ENCODE measurements around the gene MAP1B.

Gene MAP1B

DNA sequence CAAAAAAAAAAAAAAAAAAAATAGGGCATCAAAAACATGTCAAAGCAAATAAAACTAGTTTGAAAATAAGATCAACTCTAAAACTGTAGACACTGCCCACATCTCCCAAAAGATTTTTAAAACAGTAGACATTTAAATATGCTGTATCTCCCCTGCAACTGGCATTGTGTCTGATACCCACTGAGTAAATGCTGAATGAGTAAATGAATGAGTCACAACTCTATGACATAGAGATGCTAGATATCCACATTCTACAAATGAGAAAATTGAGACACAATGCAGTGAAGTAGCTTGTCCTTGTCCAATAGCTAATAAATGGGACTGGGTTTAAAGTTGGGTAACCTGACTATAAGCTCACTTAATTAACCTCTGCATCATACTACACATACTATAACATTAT, 14.1 kb upstream of the MAP1B start:
- DNase-seq (ENCODE audit: low spot score), result no peak
- TF ChIP-seq, protein P1, sequence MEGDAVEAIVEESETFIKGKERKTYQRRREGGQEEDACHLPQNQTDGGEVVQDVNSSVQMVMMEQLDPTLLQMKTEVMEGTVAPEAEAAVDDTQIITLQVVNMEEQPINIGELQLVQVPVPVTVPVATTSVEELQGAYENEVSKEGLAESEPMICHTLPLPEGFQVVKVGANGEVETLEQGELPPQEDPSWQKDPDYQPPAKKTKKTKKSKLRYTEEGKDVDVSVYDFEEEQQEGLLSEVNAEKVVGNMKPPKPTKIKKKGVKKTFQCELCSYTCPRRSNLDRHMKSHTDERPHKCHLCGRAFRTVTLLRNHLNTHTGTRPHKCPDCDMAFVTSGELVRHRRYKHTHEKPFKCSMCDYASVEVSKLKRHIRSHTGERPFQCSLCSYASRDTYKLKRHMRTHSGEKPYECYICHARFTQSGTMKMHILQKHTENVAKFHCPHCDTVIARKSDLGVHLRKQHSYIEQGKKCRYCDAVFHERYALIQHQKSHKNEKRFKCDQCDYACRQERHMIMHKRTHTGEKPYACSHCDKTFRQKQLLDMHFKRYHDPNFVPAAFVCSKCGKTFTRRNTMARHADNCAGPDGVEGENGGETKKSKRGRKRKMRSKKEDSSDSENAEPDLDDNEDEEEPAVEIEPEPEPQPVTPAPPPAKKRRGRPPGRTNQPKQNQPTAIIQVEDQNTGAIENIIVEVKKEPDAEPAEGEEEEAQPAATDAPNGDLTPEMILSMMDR (IDR thresholded peaks at IDR 0.05; ENCODE audit: borderline replicate concordance, control extremely low read depth, extremely low read depth, insufficient read depth, missing control alignments), result no peak
- in situ Hi-C loops (cut with MboI; ENCODE audit: low sequenced_read_pairs, unreplicated experiment), result no loop called here

DNA sequence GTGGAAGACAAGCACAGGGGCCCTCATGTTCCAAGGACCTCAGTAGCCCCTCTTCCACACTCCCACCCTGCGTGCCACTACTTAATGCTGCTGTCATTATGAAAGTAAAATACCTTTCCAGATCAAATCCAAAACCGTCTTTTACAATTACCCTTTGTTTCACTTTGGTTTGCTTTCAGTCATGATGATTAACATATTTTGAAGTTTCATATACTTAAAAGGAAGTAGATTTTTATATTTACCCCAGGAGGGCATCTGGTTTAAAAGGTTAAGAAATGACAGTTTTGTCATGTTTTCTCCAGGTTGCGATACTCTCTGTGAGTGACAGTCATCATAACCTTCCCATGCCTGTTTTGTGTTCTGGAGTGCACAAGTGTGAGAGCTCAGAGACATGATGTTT, 13.5 kb upstream of the MAP1B start:
- TF ChIP-seq, protein P1 (IDR thresholded peaks at IDR 0.05; ENCODE audit: borderline replicate concordance, control extremely low read depth, extremely low read depth, insufficient read depth, missing control alignments), result no peak
- in situ Hi-C loops (cut with MboI; ENCODE audit: low sequenced_read_pairs, unreplicated experiment), result no loop called here
- peak; percentile 17 for DNase-seq (ENCODE audit: low spot score)

DNA sequence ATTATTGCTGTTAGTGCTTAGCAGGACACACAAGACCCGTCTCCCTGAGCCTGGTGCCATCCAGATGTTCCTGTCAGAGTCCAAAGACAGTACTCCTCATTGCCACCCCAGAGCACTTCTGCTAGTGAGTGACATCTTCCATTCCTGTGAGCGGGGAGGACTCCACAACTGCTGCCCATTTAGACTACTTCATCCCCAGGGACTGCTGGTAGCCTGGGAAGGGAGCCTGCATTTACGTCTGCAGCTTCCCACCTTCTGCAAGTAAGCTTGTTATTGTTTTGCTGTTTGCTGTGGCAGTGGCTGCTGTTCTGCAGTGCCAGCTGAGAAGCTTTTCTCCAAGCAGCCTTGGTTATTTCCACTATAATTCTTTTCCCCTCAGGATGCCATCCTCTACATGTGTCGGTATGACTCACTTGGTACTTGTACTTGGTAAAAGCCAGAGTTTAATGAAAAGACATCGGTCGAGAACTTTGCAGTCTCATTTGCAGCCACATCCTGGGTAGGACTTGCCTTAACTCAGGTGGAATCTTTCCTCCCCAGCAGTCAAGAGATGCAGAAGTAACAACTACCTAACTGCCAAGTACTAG, 10.6 kb upstream of the MAP1B start:
- TF ChIP-seq, protein P1 (IDR thresholded peaks at IDR 0.05; ENCODE audit: borderline replicate concordance, control extremely low read depth, extremely low read depth, insufficient read depth, missing control alignments), result no peak
- no peak for DNase-seq (ENCODE audit: low spot score)
- in situ Hi-C loops (cut with MboI; ENCODE audit: low sequenced_read_pairs, unreplicated experiment), result no loop called here

DNA sequence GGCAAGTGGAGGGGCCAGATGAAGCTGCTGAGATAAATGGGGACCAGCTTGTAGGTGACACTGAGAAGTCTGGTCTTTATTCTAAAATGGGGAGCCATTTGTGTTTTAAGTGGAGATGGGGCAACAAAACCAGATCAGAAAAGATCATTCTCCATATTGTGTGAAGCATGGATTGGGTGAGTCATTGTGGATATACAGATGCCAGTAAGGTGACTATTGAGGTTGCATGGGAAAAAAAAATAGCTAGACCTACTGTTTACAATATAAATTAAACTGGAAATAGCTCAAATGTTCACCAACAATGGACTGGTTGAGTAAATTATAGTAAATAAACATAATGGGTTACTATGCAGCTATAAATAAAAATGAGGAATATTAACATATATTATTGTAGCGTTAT, 5.4 kb upstream of the MAP1B start:
- no peak for DNase-seq (ENCODE audit: low spot score)
- TF ChIP-seq, protein P1 (IDR thresholded peaks at IDR 0.05; ENCODE audit: borderline replicate concordance, control extremely low read depth, extremely low read depth, insufficient read depth, missing control alignments), result no peak
- in situ Hi-C loops (cut with MboI; ENCODE audit: low sequenced_read_pairs, unreplicated experiment), result no loop called here

DNA sequence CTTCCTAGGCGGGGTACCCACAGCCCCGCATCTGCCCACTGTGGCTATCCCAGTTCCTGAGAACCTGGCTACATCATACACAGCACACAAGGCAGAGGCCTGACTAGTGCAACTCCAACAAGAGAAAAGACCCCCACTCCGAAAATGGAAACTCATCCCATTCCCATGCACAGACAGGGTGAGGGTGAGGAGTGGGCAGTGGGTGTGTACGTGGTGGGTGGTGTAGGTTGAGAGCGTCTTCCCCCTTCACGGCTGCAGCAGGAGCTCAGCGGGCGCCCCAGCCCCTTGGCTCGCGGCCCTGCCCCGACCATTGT, 501 bp upstream of the MAP1B start:
- TF ChIP-seq, protein P1 (IDR thresholded peaks at IDR 0.05; ENCODE audit: borderline replicate concordance, control extremely low read depth, extremely low read depth, insufficient read depth, missing control alignments), result no peak
- DNase-seq (ENCODE audit: low spot score), result no peak
- in situ Hi-C loops (cut with MboI; ENCODE audit: low sequenced_read_pairs, unreplicated experiment), result no loop called here

DNA sequence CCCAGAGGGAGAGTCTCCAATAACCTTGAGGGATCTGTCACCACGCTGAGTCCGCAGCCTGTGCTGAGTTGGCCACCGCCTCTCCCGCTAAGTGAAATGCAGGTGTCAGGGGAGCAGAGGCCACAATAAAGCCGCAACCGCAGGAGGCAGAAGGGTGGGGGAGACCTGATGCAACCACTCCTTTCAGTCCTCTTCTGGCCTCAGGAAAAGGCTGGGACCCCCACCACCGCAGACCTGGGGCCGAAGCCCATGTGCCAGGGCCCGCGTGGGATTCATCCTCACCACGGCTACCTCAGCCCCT, 576 bp downstream of the MAP1B start:
- in situ Hi-C loops (cut with MboI; ENCODE audit: low sequenced_read_pairs, unreplicated experiment), result no loop called here
- DNase-seq (ENCODE audit: low spot score), result peak; percentile 58

More for the DNA sequence above, 576 bp downstream of the MAP1B start:
- TF ChIP-seq, protein P1 (IDR thresholded peaks at IDR 0.05; ENCODE audit: borderline replicate concordance, control extremely low read depth, extremely low read depth, insufficient read depth, missing control alignments), result no peak

Measured in GM13976 (cell line).